Prostate gland (tissue), 2 donors: ENCODE results near the gene ENTPD1. TPM values are rescaled to one million over a fixed set of nuclear protein-coding genes. Genes with fewer than 3 reads are reported as not detected.

Experiments
- DNase-seq: peaks from one replicate; pipeline ENCODE4 v3.0.0-alpha.2; 2019; ENCODE audit warnings: low spot score
- H3K27ac ChIP-seq, 2 donors: fragments of 200-600 bp; sonication (generic); 2 replicates each; pipeline ENCODE4 v1.5.1; 2017 to 2019
- H3K27me3 ChIP-seq: fragments of 200-600 bp; sonication (generic); replicated peaks from 2 replicates; pipeline ENCODE4 v1.5.1; 2019; ENCODE audit not compliant: insufficient read depth
- H3K36me3 ChIP-seq, 2 donors: fragments of 200-600 bp; sonication (generic); 1 replicate in 1 of 2; 2 replicates in 1 of 2; pipeline versions ENCODE4 v1.5.1 to v1.8.1; 2017 to 2019
- H3K4me1 ChIP-seq: fragments of 200-600 bp; sonication (generic); replicated peaks from 2 replicates; pipeline ENCODE4 v1.5.1; 2019
- H3K4me3 ChIP-seq, 2 donors: fragments of 200-600 bp; sonication (generic); 2 replicates each; pipeline ENCODE4 v1.5.1; 2017 to 2019
- H3K9me3 ChIP-seq: fragments of 200-600 bp; sonication (generic); 2 replicates; pipeline ENCODE4 v1.5.1; 2017
- POLR2A ChIP-seq: fragments of 450-650 bp; IDR thresholded peaks from one replicate; pipeline ENCODE4 v1.6.1; 2016; ENCODE audit warnings: antibody characterized with exemption, mild to moderate bottlenecking
- POLR2AphosphoS5 ChIP-seq: sonication (generic); formaldehyde crosslinking; IDR thresholded peaks from one replicate; pipeline ENCODE4 v1.6.1; 2017; ENCODE audit warnings: antibody characterized with exemption
- WGBS: methylation state at CpG from one replicate; pipeline ENCODE4 v1.1.5; 2018; 5-methylcytosine and 5-hydroxymethylcytosine counted together
- intact Hi-C: fragments of 100-400 bp; cut with DNase I; formaldehyde crosslinking; loops from one replicate; pipeline ENCODE4 v1.14.2; 2022
- total RNA-seq, 2 donors: library from RNA; depleted of rRNA; stranded (reverse); fragments of >200 nt; gene quantifications; one replicate each; pipeline ENCODE4 v1.1.0, GENCODE V29; 2016
- TF ChIP-seq, protein P1 (sequence below), 4 experiments: fragments of 200-600 bp in 2 of 4; fragments of 450-650 bp in 2 of 4; sonication (generic) in 2 of 4; IDR thresholded peaks; 1 replicate in 3 of 4; 2 replicates in 1 of 4; pipeline ENCODE4 v1.5.1; 2016 to 2019; ENCODE audit warnings: antibody characterized with exemption in 4 of 4, mild to moderate bottlenecking in 2 of 4, moderate library complexity in 2 of 4

Gene ENTPD1
- total RNA-seq, 2 donors from 2014 or later = 7.0 to 9.3 TPM

DNA sequence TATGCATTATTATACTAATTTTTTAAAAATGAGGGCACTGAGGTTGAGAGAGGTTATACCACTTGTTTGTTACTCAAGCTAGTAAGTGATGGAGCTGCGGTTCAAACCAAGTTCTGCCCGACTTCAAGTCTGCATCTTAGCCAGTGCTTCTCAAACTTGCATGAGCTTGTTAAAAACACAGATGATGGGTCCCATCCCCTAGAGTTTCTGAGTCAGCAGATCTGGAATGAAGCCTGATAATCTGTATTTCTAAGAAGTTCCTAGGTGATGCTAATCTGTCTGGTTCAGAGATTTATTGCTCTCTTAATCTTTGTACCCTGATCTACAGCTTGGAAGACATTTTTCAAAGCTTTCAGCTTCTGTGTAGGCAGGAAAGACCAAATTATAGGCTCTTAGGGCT, 84.2 kb downstream of the ENTPD1 start:
- H3K4me3 ChIP-seq = no peak overlapping the region
- 36% methylated on average over 2 of the region's 2 CpGs for WGBS
- no peaks in the 10 kb centered on the region for H3K27me3 ChIP-seq
- no peaks in the 10 kb centered on the region for H3K9me3 ChIP-seq
- no peak overlapping the region for H3K27ac ChIP-seq
- no peak for TF ChIP-seq POLR2A
- no peak for TF ChIP-seq POLR2AphosphoS5
- TF ChIP-seq, protein P1, sequence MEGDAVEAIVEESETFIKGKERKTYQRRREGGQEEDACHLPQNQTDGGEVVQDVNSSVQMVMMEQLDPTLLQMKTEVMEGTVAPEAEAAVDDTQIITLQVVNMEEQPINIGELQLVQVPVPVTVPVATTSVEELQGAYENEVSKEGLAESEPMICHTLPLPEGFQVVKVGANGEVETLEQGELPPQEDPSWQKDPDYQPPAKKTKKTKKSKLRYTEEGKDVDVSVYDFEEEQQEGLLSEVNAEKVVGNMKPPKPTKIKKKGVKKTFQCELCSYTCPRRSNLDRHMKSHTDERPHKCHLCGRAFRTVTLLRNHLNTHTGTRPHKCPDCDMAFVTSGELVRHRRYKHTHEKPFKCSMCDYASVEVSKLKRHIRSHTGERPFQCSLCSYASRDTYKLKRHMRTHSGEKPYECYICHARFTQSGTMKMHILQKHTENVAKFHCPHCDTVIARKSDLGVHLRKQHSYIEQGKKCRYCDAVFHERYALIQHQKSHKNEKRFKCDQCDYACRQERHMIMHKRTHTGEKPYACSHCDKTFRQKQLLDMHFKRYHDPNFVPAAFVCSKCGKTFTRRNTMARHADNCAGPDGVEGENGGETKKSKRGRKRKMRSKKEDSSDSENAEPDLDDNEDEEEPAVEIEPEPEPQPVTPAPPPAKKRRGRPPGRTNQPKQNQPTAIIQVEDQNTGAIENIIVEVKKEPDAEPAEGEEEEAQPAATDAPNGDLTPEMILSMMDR (IDR thresholded peaks at IDR 0.05) = no peak
- no peak for DNase-seq
- intact Hi-C loops = loop anchor here (2.0 to 5.0 kb wide), 2 partner anchors 83 to 145 kb away; partner anchors contain the start of gene ENTPD1
- H3K36me3 ChIP-seq = no peaks in the 10 kb centered on the region
- no peaks in the 10 kb centered on the region for H3K4me1 ChIP-seq

DNA sequence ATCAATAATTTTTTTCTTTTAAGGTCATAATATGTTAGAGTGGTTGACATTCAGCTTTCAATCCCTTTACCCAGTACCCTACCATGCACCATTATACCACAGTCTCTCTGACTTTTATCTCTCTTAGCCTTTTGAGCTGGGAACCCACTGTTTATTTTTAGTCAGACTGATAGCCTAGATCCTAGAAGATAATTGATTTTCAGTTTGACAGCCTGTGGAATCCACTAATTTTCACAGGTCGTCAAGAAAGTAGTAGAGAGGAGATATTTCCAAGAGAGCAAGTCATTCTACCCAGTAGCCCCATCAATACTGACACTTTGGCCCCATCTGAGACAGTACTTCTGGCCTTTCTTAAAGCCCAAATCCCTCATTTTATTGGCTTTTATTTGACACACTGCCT, 84.7 kb downstream of the ENTPD1 start:
- H3K4me1 ChIP-seq = no peaks in the 10 kb centered on the region
- no peaks in the 10 kb centered on the region for H3K27me3 ChIP-seq
- no peak overlapping the region for H3K27ac ChIP-seq
- 28% methylated on average over 1 of the region's 1 CpG for WGBS
- intact Hi-C loops = loop anchor here (2.0 to 5.0 kb wide), 2 partner anchors 83 to 146 kb away; partner anchors contain the start of gene ENTPD1
- DNase-seq = no peak
- H3K9me3 ChIP-seq = no peaks in the 10 kb centered on the region
- no peak for TF ChIP-seq POLR2AphosphoS5
- TF ChIP-seq, protein P1 (IDR thresholded peaks at IDR 0.05) = no peak
- TF ChIP-seq POLR2A = no peak
- H3K36me3 ChIP-seq = no peaks in the 10 kb centered on the region
- H3K4me3 ChIP-seq = no peak overlapping the region

DNA sequence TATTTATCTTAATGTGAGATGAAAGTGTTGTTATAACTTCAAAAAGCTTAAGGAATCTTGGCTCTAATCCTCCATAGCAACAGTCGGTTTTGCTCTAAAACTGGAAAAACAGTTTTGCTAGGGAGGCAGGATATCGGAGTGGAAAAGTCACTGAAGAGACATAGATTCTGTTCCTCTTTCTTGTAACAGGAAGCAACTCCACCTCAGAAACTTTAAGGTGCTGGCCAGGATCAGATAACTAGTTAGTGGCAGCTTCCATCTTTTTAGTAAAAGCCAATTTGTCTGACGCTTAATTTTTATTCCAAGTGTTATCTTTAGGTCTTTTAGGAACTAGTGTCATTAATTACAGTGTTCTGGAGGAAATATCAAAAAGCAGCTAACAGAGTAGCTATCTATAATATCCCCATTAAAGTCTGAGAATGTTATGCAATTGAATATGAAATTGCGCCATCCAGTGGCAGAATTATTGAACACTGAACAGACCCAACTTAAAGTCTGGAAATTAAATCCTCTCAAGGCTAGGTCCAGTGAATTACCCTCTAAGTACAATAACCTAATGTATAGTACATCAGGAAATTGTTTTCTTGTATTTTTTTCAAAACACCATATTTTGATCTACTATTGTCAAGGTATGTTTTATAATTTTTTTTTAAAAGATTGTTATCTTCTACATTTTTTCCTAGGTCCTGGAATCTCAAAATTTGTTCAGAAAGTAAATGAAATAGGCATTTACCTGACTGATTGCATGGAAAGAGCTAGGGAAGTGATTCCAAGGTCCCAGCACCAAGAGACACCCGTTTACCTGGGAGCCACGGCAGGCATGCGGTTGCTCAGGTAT, 85.9 kb downstream of the ENTPD1 start:
- H3K9me3 ChIP-seq = no peaks in the 10 kb centered on the region
- H3K36me3 ChIP-seq = no peaks in the 10 kb centered on the region
- DNase-seq = peak; percentile 50
- no peaks in the 10 kb centered on the region for H3K4me1 ChIP-seq
- H3K27me3 ChIP-seq = no peaks in the 10 kb centered on the region
- H3K27ac ChIP-seq = no peak overlapping the region
- TF ChIP-seq POLR2AphosphoS5 (no peak), POLR2A (no peak)
- TF ChIP-seq, protein P1 (IDR thresholded peaks at IDR 0.05) = peak in 3 of 4 experiments; percentile 64 to 75 (median 71)
- H3K4me3 ChIP-seq = no peak overlapping the region
- intact Hi-C loops = loop anchor here (2.0 to 5.0 kb wide), 2 partner anchors 85 to 147 kb away; partner anchors contain the start of gene ENTPD1
- 31% methylated on average over 7 of the region's 7 CpGs for WGBS

DNA sequence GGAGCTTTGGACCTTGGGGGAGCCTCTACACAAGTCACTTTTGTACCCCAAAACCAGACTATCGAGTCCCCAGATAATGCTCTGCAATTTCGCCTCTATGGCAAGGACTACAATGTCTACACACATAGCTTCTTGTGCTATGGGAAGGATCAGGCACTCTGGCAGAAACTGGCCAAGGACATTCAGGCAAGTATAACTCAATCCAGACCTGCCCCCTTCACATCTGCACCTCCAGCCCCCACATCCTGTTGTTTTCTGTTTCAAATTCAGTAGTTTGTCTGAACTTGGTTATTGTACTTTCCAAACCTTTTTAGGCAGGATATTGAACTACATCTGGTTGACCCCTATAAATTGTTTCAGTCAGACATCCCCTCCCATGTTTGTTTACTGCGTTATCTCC, 89.4 kb downstream of the ENTPD1 start:
- Histone ChIP-seq H3K27me3 (no peaks in the 10 kb centered on the region), H3K4me1 (no peaks in the 10 kb centered on the region), H3K4me3 (no peak overlapping the region), H3K36me3 (no peaks in the 10 kb centered on the region), H3K27ac (no peak overlapping the region), H3K9me3 (no peaks in the 10 kb centered on the region)
- no peak for DNase-seq
- 88% methylated on average over 3 of the region's 3 CpGs for WGBS
- TF ChIP-seq POLR2A (no peak), POLR2AphosphoS5 (no peak)
- TF ChIP-seq, protein P1 (IDR thresholded peaks at IDR 0.05) = no peak
- intact Hi-C loops = no loop called here

DNA sequence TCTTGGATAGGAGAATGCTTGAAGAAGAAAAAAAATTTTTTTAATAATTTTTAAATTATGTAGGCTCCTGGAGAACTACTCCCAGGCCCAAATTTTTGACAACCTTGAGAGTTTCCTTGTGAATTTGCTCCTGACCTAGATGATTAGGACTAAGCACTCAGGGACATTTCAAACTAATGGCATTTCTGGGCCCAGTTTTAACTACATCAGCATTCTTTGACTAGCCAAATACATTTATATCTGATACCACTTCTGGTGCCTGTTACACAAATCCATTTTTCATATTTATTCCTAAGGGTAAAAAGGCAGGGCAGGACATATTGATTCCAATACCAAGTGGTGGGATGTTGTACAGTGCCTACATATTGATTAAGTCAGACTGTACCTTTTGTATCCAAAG, 91.0 kb downstream of the ENTPD1 start:
- TF ChIP-seq POLR2A = no peak
- TF ChIP-seq POLR2AphosphoS5 = no peak
- TF ChIP-seq, protein P1 (IDR thresholded peaks at IDR 0.05) = no peak
- H3K27me3 ChIP-seq = no peaks in the 10 kb centered on the region
- intact Hi-C loops = no loop called here
- H3K27ac ChIP-seq = no peak overlapping the region
- no peak for DNase-seq
- no peaks in the 10 kb centered on the region for H3K4me1 ChIP-seq
- no peaks in the 10 kb centered on the region for H3K36me3 ChIP-seq
- no peaks in the 10 kb centered on the region for H3K9me3 ChIP-seq
- no peak overlapping the region for H3K4me3 ChIP-seq
